HG03442 (cell line): Measurements from ENCODE around the gene ZFAND2A.
"Not testable (repeated sequence)": the region's sequence is repeated elsewhere in the genome, so short reads cannot be mapped to it uniquely, and the experiment has no call there.

Experiments used
- ATAC-seq: cut with Tn5 transposase; IDR thresholded peaks from one replicate; pipeline ENCODE4 v1.9.1; 2021; ENCODE audit warnings: mild to moderate bottlenecking, moderate library complexity; ENCODE audit not compliant: unreplicated experiment

The ZFAND2A gene

GRCh38 chr7:1154172-1154739 lies 5.7 kb downstream of the ZFAND2A start:
- ATAC-seq, result no peak

GRCh38 chr7:1152492-1152891 lies 7.5 kb downstream of the ZFAND2A start:
- ATAC-seq, result no peak

GRCh38 chr7:1151653-1152425 lies 8.2 kb downstream of the ZFAND2A start:
- no peak for ATAC-seq

GRCh38 chr7:1151156-1151555 lies 8.8 kb downstream of the ZFAND2A start:
- ATAC-seq, result no peak

GRCh38 chr7:1150400-1151002 lies 9.5 kb downstream of the ZFAND2A start:
- no peak for ATAC-seq

- ATAC-seq, result no peak
Observed at GRCh38 chr7:1149351-1149794, 10.6 kb downstream of the ZFAND2A start.

- not testable (repeated sequence) for ATAC-seq
Observed at GRCh38 chr7:1147873-1148272, 12.1 kb downstream of the ZFAND2A start.

GRCh38 chr7:1144269-1144771 lies 15.7 kb downstream of the ZFAND2A start:
- no peak for ATAC-seq

GRCh38 chr7:1143031-1143430 lies 17.0 kb downstream of the ZFAND2A start:
- ATAC-seq, result not testable (repeated sequence)

GRCh38 chr7:1142051-1142635 lies 17.9 kb downstream of the ZFAND2A start:
- ATAC-seq, result no peak

GRCh38 chr7:1141651-1142050 lies 18.3 kb downstream of the ZFAND2A start:
- no peak for ATAC-seq

GRCh38 chr7:1140476-1141104 lies 19.4 kb downstream of the ZFAND2A start:
- no peak for ATAC-seq

- ATAC-seq, result peak; percentile 54
Observed at GRCh38 chr7:1137517-1138167, 22.4 kb downstream of the ZFAND2A start.

- ATAC-seq, result no peak
Observed at GRCh38 chr7:1136841-1137516, 23.0 kb downstream of the ZFAND2A start.

GRCh38 chr7:1134951-1135350 lies 25.0 kb downstream of the ZFAND2A start:
- no peak for ATAC-seq

- no peak for ATAC-seq
Observed at GRCh38 chr7:1131471-1132265, 28.3 kb downstream of the ZFAND2A start.

GRCh38 chr7:1130021-1130990 lies 29.7 kb downstream of the ZFAND2A start:
- ATAC-seq, result no peak

GRCh38 chr7:1129431-1129830 lies 30.6 kb downstream of the ZFAND2A start:
- ATAC-seq, result no peak
